NCI-H69 (cell line): Measurements from ENCODE around the gene CYB5R3.
"Not testable (repeated sequence)": the region's sequence is repeated elsewhere in the genome, so short reads cannot be mapped to it uniquely, and the experiment has no call there.

Source experiments
- DNase-seq: peaks from one replicate; lab custom pipeline; 2025; lab: John Stamatoyannopoulos, UW

Gene CYB5R3

GRCh38 chr22:42678894-42679293, 29.7 kb upstream of the CYB5R3 start:
- DNase-seq, result no peak

GRCh38 chr22:42677936-42678335, 28.7 kb upstream of the CYB5R3 start:
- DNase-seq, result not testable (repeated sequence)

DNA sequence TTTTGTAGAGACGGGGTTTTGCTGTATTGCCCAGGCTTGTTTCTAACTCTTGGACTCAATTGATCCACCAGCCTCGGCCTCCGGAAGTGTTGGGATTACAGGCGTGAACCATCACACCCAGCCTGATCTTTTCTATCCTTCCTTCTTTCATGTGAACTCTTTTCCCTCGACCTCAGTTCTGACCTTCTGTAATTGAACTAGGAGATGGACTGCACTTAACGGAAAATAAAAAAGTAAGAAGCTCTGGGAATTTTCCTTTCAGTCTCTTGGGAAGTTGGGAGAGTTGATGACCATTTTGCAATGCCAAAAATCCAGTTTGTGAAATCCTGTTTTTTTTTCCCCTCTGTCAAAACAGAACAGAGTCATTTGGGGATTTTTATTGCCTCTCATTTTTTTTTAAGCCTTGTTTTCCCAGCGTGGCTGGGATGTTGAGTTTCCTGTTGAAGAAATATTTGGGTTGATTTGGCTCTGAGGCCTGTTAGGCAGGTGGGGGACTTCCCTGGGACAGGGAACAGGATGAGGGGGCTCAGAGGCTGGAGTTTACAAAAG, 26.9 kb upstream of the CYB5R3 start:
- DNase-seq, result no peak

DNA sequence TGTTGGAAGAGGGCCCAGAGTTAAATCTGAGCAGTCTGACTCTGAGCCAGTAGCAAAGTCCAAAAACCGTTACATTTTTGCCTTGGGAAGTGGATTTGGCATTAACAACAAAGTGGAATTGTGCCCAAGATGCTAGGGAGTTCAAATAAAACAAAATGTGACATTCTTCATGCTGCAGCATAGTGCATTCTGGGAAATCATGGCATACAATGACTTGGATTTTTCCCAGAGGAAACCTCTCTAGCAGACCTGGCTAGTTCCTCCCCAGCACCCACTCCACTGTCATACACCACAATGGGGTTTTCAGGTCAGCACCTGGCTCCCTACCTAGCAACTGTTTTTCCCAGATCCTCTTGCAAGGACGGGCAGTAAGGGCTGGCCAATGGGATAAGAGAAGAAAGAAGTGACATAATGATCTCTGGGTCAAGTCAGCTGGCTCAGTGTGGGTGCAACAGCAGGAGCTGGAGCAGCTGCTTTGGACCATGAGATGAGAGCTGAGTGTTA, 24.8 kb upstream of the CYB5R3 start:
- peak; percentile 47 for DNase-seq

- DNase-seq, result not testable (repeated sequence)
Measured at GRCh38 chr22:42673071-42673470, 23.9 kb upstream of the CYB5R3 start.

GRCh38 chr22:42670921-42671709, 21.9 kb upstream of the CYB5R3 start:
- no peak for DNase-seq

DNA sequence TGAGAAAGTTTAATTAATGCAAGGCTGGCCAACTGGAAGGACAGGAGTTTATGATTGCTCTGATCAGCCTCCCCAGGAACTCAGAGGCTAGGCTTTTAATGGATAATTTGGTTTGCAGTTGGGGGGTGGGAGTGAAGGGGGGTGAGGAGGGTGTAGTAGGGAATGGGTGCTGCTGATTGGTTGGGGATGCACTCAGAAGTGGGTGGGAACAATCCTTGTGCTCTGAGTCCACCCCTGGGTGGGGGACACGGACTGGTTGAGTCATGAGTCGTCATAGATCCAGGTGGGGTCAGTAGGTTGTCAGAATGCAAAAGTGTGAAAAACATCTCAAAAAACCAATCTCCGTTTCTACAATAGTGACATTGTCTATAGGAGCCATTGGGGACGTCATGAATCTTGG, 20.9 kb upstream of the CYB5R3 start:
- no peak for DNase-seq

GRCh38 chr22:42666393-42666792, 17.2 kb upstream of the CYB5R3 start:
- DNase-seq, result not testable (repeated sequence)

- DNase-seq, result no peak
Measured at GRCh38 chr22:42664976-42665831, 16.0 kb upstream of the CYB5R3 start.

GRCh38 chr22:42661985-42662831, 13.0 kb upstream of the CYB5R3 start:
- peak; percentile 85 for DNase-seq

GRCh38 chr22:42656578-42656977, 7.4 kb upstream of the CYB5R3 start:
- DNase-seq, result no peak

- peak; percentile 97 for DNase-seq
Measured at GRCh38 chr22:42655693-42656092, 6.5 kb upstream of the CYB5R3 start.

DNA sequence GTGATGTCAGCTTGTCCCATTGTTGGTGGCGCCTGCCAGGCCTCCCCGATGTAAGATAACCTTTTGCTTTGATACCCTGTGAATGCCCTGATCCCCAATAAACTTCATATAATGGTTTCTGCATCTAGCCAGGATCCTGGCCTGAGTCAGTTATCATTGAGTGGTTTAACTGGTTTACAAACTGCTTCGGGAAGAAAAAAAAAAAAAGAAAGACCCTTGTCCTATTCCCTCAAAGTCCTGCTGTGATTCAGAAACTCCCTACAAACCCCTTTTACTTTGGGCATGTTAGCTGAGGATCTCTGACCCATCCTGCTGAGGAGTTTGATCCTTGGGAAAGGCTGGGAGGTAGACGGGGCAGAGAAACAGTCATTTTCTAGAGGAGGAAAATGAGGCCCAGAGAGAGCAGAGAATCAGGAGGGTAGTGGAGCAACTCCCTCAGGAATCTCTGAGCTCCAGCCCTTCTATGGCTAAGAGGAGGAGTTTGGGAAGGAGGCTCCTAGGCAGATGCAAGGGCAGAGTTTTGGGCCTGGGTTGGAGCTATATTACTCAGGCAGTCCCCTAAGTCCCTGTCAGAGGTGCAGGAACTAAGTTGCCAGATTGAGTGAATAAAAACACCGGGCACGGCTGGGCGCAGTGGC, 5.4 kb upstream of the CYB5R3 start:
- no peak for DNase-seq

GRCh38 chr22:42653999-42654398, 4.8 kb upstream of the CYB5R3 start:
- DNase-seq, result no peak

GRCh38 chr22:42651134-42651533, 1.9 kb upstream of the CYB5R3 start:
- no peak for DNase-seq

DNA sequence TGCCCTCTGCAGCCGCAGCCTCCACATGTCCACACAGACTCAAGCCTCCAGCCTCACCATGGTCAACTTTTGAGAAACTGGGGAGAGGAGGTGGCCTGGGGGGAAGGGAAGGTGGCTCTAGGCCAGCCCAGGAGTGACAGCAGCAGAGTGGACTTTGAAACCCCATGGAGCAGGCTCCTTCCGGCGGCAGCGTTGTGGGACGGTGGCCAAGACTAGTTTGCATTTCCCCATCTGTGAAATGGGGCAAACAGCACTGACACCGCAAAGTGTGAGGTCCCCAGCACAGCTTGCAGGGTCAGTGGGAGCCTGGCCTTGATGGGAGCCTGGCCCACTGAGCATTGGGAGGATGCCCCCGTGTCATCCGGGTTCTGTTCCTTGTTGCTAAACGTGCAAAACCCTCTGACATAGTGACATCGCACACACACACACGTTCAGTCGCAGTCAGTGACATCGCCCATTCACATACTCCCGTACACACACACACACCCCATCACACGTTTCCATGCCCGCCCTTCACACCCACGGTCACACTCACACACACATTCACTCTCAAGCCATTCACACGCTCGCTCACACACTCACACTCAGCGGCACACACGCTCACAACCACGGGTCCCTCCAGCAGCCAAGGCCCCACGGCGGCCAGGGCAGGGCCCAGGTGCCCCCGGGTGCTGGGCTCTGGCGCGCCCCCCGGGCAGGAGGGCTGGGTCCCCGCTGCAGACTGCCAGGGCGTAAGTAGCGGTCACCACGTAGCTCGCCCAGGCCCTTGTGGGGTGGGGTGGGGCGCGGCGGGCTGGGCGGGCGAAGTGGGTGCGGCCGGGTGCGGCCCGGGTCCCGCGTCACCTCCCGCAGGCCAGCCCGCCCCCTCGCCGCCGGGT, 585 bp downstream of the CYB5R3 start:
- DNase-seq, result peak; percentile 81

DNA sequence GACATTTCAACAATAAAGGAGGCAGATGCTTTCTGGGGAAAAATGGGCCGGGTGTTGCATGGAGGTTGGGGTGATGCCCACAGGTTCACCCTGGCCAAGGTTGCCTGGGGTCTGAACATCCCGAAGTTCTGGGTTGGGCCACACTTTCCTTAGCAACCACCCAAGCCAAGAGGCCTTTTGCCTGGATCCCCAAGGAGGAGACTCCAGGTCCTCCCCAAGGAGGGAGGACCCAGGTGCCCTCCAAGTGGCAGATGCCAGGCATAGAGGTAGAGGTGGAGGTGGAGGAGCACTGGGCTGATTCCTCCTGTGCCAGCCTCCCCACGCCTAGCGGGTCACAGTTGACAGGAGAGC, 1.2 kb downstream of the CYB5R3 start:
- no peak for DNase-seq

DNA sequence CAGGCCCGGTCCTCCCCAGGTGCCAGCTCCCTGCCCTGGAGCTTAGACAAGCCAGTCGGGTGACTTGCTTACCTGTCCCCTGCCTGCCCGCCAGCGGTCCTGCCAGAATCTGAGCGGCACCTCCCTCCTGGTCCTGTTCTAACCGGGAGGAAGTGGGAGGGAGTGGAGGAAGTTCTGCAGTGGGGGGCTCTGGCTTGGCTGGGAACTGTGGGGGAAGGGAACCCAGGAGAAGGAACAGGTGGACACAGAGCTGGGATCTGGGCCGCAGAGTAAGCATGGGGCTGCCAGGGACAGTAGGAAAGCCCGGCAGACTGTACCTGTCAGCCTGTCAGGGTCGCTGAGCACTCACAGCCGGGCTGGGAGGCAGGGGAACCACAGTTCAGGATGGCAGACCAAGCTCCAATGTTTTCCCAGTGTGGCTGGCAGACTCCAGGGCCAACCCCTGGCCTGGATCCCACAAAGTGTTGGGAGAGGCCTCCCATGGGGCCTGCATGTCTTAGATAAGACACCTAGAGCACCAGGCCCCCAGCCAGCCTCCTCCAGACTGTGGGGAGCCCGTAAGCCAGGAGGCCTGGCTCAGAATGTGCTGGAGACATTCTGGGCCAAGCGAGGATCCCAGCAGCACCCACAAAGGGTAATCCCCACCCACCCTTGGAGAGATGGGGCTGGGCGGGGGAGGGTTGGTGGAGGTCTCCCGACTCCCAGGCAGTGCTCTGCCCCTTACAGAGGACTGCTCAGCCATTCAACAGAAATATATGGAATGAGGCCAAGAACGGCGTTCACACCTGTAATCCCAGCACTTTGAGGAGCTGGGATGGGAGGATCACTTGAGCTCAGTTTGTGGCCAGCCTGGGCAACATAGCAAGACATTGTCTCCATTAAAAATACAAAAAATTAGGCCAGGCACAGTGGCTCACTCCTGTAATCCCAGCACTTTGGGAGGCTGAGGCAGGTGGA, 2.3 kb downstream of the CYB5R3 start:
- DNase-seq, result peak; percentile 58

GRCh38 chr22:42645938-42646568, 3.1 kb downstream of the CYB5R3 start:
- DNase-seq, result peak; percentile 32
